ENCODE measurements around the gene DAB2IP. TPM values are rescaled to one million over a fixed set of nuclear protein-coding genes. Genes with fewer than 3 reads are reported as not detected.

DAB2IP gene
- total RNA-seq, 1 donor from 2014 or later: 0.75 TPM

GRCh38 chr9:121636978-121637712 is 14.3 kb upstream of the DAB2IP start:
- Mint-ChIP-seq H3K27ac (no peak overlapping the region), H3K27me3 (peaks cover 15% of the 10 kb centered on the region), H3K9me3 (no peaks in the 10 kb centered on the region), H3K36me3 (ENCODE audit: low read depth) (no peaks in the 10 kb centered on the region), H3K4me1 (peaks cover 4% of the 10 kb centered on the region), H3K4me3 (no peak overlapping the region)
- TF ChIP-seq, protein P1, sequence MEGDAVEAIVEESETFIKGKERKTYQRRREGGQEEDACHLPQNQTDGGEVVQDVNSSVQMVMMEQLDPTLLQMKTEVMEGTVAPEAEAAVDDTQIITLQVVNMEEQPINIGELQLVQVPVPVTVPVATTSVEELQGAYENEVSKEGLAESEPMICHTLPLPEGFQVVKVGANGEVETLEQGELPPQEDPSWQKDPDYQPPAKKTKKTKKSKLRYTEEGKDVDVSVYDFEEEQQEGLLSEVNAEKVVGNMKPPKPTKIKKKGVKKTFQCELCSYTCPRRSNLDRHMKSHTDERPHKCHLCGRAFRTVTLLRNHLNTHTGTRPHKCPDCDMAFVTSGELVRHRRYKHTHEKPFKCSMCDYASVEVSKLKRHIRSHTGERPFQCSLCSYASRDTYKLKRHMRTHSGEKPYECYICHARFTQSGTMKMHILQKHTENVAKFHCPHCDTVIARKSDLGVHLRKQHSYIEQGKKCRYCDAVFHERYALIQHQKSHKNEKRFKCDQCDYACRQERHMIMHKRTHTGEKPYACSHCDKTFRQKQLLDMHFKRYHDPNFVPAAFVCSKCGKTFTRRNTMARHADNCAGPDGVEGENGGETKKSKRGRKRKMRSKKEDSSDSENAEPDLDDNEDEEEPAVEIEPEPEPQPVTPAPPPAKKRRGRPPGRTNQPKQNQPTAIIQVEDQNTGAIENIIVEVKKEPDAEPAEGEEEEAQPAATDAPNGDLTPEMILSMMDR (IDR thresholded peaks at IDR 0.05): no peak
- ChIA-PET POLR2A (no interaction called here), CTCF (no interaction called here)
- no peak for ATAC-seq (ENCODE audit: low read depth)
- DNase-seq: no peak
- intact Hi-C loops (cut with micrococcal nuclease): no loop called here

GRCh38 chr9:121637713-121638220 is 13.7 kb upstream of the DAB2IP start:
- Mint-ChIP-seq H3K4me1 (peaks cover 4% of the 10 kb centered on the region), H3K27ac (no peak overlapping the region), H3K36me3 (ENCODE audit: low read depth) (no peaks in the 10 kb centered on the region), H3K27me3 (peaks cover 14% of the 10 kb centered on the region), H3K4me3 (no peak overlapping the region), H3K9me3 (no peaks in the 10 kb centered on the region)
- intact Hi-C loops (cut with micrococcal nuclease): no loop called here
- ChIA-PET CTCF (no interaction called here), POLR2A (no interaction called here)
- TF ChIP-seq, protein P1 (IDR thresholded peaks at IDR 0.05): no peak
- DNase-seq (no peak), ATAC-seq (ENCODE audit: low read depth) (no peak)

DNA sequence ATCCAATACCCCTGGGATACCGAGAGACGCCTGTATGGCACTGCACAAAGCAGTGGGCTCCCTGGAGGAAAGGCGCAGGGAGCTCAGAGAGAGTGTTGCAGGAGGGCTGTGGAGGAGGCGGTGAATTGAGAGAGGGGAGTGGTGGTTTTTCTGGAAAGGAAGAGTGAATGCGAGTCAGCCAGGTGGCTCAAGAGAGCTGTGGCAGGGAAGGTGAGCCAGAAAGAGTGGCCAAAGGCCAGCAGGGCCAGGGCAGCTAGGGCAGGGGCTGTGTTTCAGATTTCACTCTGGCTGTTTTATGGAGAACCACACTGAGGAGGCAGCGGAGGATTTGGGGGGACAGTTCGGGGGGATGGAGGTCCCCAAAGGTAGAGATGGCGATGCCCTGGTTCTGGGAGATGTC is 13.0 kb upstream of the DAB2IP start:
- TF ChIP-seq, protein P1 (IDR thresholded peaks at IDR 0.05): no peak
- no peaks in the 10 kb centered on the region for H3K9me3 Mint-ChIP-seq
- H3K4me3 Mint-ChIP-seq: no peak overlapping the region
- intact Hi-C loops (cut with micrococcal nuclease): no loop called here
- peaks cover 14% of the 10 kb centered on the region for H3K27me3 Mint-ChIP-seq
- ChIA-PET CTCF (no interaction called here), POLR2A (no interaction called here)
- no peak overlapping the region for H3K27ac Mint-ChIP-seq
- ATAC-seq (ENCODE audit: low read depth): no peak
- DNase-seq: no peak
- no peaks in the 10 kb centered on the region for H3K36me3 Mint-ChIP-seq (ENCODE audit: low read depth)
- H3K4me1 Mint-ChIP-seq: peaks cover 4% of the 10 kb centered on the region

DNA sequence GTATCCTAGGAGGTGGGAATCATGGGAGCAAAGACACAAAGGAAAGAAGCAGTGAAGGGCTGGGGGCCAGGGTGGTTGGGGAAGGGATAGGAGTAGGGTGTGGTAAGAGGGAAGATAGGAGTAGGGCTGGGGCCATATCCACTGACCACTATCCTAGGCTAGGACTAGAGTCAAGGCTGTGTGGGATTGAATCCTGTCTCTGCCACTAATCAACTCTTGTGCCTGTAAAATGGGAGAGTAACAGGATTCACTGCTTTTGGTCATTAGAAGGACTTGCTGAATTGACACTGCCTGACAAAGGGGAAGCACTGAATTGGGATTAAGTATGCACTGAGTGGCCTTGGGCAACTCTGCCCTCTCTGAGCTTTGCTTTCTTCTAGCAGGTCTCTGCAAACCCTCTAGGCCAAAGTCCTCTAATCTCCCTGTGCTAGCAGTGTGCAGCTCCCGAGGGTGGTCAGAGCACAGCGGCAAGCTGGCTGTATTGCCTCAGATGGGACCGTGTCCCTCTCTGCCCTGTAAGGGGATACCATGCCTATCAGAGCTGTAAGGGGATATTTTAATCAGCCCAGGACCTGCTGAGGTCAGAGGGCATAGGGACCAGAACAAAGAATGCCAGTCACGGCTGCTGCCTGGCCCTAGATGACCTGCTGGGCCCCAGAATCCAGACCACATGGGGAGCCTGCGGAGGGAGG is 12.4 kb upstream of the DAB2IP start:
- TF ChIP-seq, protein P1 (IDR thresholded peaks at IDR 0.05): no peak
- no peak overlapping the region for H3K27ac Mint-ChIP-seq
- no peaks in the 10 kb centered on the region for H3K36me3 Mint-ChIP-seq (ENCODE audit: low read depth)
- peaks cover 12% of the 10 kb centered on the region for H3K27me3 Mint-ChIP-seq
- H3K4me1 Mint-ChIP-seq: peaks cover 4% of the 10 kb centered on the region
- no peak overlapping the region for H3K4me3 Mint-ChIP-seq
- DNase-seq (no peak), ATAC-seq (ENCODE audit: low read depth) (no peak)
- intact Hi-C loops (cut with micrococcal nuclease): no loop called here
- H3K9me3 Mint-ChIP-seq: no peaks in the 10 kb centered on the region
- CTCF ChIA-PET: no interaction called here
- POLR2A ChIA-PET: no interaction called here

GRCh38 chr9:121639619-121640018 is 11.8 kb upstream of the DAB2IP start:
- ATAC-seq (ENCODE audit: low read depth) (no peak), DNase-seq (no peak)
- intact Hi-C loops (cut with micrococcal nuclease): no loop called here
- no peaks in the 10 kb centered on the region for H3K9me3 Mint-ChIP-seq
- H3K36me3 Mint-ChIP-seq (ENCODE audit: low read depth): no peaks in the 10 kb centered on the region
- TF ChIP-seq, protein P1 (IDR thresholded peaks at IDR 0.05): no peak
- no peaks in the 10 kb centered on the region for H3K4me1 Mint-ChIP-seq
- H3K27ac Mint-ChIP-seq: no peak overlapping the region
- peaks cover 12% of the 10 kb centered on the region for H3K27me3 Mint-ChIP-seq
- ChIA-PET POLR2A (no interaction called here), CTCF (no interaction called here)
- H3K4me3 Mint-ChIP-seq: no peak overlapping the region
